Stimulated activated CD8-positive, alpha-beta memory T cell treated with anti-CD3 and anti-CD28 coated beads, Interleukin-4, amount 100 ng/mL, for 48 hours (primary cell): ENCODE results near the gene KAZALD1.
"Not testable (repeated sequence)": the region's sequence is repeated elsewhere in the genome, so short reads cannot be mapped to it uniquely, and the experiment has no call there.

Experiments used
- DNase-seq: peaks from one replicate; pipeline ENCODE4 v3.0.0-alpha.2; 2020

KAZALD1 gene

GRCh38 chr10:101031128-101031795, 30.5 kb upstream of the KAZALD1 start, which contains the start of the genes PDZD7 and SFXN3:
Gene PDZD7, minus strand, starts transcription at chr10:101031129. Its CDS starts 910 bp downstream, at chr10:101030219.
Gene SFXN3, plus strand, starts transcription at chr10:101031234. Its CDS starts 3,461 bp downstream, at chr10:101034695.
- peak; percentile 99 for DNase-seq

GRCh38 chr10:101031796-101032636, 29.8 kb upstream of the KAZALD1 start:
- DNase-seq: peak; percentile 78

GRCh38 chr10:101032637-101033224, 29.1 kb upstream of the KAZALD1 start:
- peak; percentile 71 for DNase-seq

GRCh38 chr10:101033276-101033675, 28.5 kb upstream of the KAZALD1 start:
- DNase-seq: no peak

- DNase-seq: not testable (repeated sequence)
Observed at GRCh38 chr10:101034404-101034803, 27.4 kb upstream of the KAZALD1 start.

- DNase-seq: no peak
Observed at GRCh38 chr10:101035314-101035713, 26.5 kb upstream of the KAZALD1 start.

- DNase-seq: no peak
Observed at GRCh38 chr10:101035916-101036702, 25.7 kb upstream of the KAZALD1 start.

- DNase-seq: no peak
Observed at GRCh38 chr10:101036726-101037125, 25.1 kb upstream of the KAZALD1 start.

GRCh38 chr10:101038484-101038883, 23.3 kb upstream of the KAZALD1 start:
- no peak for DNase-seq

GRCh38 chr10:101040061-101040460, 21.7 kb upstream of the KAZALD1 start:
- no peak for DNase-seq

GRCh38 chr10:101040851-101041250, 20.9 kb upstream of the KAZALD1 start:
- no peak for DNase-seq

- peak; percentile 79 for DNase-seq
Observed at GRCh38 chr10:101041252-101041761, 20.5 kb upstream of the KAZALD1 start.

- no peak for DNase-seq
Observed at GRCh38 chr10:101042118-101042517, 19.7 kb upstream of the KAZALD1 start.

GRCh38 chr10:101042667-101043362, 19.0 kb upstream of the KAZALD1 start:
- DNase-seq: peak; percentile 97

- no peak for DNase-seq
Observed at GRCh38 chr10:101043363-101043707, 18.5 kb upstream of the KAZALD1 start.

GRCh38 chr10:101044117-101044516, 17.7 kb upstream of the KAZALD1 start:
- DNase-seq: no peak

GRCh38 chr10:101046332-101047238, 15.2 kb upstream of the KAZALD1 start:
- no peak for DNase-seq

- DNase-seq: no peak
Observed at GRCh38 chr10:101047268-101047667, 14.5 kb upstream of the KAZALD1 start.

- no peak for DNase-seq
Observed at GRCh38 chr10:101047961-101048892, 13.6 kb upstream of the KAZALD1 start.
